Stimulated activated CD8-positive, alpha-beta memory T cell treated with anti-CD3 and anti-CD28 coated beads, Interleukin-12 subunit alpha, Interleukin-12 subunit beta, amount 100 ng/mL, for 4 hours (primary cell): ENCODE data around the gene RDX.
"Not testable (repeated sequence)": the region's sequence is repeated elsewhere in the genome, so short reads cannot be mapped to it uniquely, and the experiment has no call there.

Experiments
- DNase-seq: peaks from one replicate; pipeline ENCODE4 v3.0.0-alpha.2; 2020; ENCODE audit warnings: low read depth

Gene RDX

DNA sequence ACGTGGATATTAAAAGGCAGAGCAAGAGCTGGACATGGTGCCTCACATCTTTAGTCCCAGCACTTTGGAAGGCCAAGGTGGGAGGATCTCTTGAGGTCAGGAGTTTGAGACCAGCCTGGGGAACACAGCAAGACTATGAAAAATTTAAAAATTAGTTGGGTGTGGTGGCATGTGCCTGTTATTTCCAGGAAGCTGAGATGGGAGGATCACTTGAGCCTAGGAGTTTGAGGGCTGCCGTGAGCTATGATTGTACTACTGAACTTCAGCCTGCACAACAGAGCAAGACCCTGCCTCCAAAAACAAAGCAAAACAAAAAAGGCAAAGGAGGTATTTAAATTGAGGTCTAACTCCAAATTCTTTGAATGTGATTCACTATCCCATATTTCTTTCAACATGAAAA is 23.5 kb downstream of the RDX start:
- no peak for DNase-seq

DNA sequence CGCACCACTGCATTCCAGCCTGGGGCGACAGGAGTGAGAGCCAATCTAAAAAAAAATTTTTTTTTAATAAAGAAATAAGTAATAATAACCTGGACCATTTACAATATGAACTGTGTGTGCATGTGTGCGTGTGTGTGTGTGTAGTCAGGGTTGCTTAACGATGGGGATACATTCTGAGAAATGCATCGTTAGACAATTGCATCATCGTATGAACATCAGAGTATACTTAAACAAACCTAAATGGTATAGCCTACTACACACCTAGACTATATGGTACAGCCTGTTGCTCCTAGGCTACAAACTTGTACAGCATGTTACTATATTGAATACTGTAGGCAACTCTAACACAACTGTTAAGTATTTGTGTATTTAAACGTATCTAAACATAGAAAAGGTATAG is 26.4 kb downstream of the RDX start:
- DNase-seq, result no peak

DNA sequence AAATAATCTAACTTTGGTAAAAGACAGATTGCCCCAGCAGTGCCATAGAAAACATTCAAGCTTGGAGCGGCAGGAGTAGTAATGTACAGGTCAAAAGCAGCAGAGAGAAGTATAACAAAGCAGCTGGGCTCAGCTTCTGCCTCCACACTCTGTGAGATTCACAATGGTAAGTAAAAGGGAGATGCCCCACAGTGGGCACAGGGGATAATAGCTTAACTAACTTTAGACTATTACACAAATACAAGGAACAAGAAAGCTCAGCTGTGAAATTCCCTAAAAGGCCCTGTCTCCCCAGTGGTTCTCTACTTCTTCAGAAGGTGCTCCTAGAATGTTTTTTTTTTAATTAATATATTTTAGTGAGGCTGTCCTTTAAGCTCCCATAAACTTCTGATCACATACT is 28.0 kb downstream of the RDX start:
- no peak for DNase-seq

DNA sequence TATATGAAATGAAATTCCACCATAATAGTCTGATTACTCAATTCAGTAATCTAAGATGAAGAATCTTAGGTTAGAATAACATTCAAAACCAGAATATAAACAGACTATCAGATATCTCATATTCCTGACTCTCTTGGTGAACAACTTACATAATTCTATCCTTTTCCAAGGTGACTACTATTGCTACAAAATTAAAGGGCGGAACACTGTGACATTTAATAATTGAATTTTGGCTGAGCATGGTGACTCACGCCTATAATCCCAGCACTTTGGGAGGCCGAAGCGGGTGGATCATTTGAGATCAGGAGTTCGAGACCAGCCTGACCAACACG is 34.4 kb downstream of the RDX start:
- DNase-seq, result no peak

DNA sequence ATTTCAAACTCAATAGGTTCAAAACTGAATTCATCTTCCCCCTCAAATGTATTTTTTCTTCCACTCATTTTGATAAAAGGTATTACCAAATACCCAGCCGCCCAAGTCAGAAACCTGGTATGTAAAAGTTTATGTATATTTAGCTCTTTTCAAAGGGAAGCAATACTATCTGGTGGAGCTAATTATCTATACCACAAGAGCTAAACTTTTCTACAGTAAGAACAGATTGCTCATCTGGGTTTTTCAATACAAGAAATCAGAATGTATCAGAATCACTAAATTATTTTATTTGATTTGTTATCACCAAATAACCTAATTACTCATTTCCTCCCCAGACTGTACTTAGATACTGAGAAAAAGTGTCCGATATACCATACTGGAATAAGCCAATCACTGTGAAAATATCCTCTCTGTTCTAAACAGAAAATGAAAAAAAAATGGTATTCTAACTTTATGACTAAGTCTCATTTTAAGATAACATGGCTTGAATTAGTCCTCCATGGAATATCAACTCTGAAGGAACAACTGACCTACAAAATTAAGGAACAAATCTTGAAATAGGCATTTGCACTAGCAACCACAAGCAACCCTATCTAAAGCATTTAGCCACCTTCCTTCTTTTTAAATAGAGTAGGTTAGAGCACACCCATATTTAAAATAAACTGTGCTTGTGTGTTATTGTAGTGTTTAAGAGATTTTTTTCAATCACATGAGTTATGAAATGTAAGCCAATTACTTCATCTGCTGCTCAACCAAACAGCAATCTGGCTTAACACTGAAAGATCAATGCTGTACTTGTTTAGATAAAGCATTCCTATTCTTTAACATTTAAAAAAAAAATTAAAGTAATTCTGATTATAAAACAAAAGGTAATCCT is 35.0 kb downstream of the RDX start:
- no peak for DNase-seq

DNA sequence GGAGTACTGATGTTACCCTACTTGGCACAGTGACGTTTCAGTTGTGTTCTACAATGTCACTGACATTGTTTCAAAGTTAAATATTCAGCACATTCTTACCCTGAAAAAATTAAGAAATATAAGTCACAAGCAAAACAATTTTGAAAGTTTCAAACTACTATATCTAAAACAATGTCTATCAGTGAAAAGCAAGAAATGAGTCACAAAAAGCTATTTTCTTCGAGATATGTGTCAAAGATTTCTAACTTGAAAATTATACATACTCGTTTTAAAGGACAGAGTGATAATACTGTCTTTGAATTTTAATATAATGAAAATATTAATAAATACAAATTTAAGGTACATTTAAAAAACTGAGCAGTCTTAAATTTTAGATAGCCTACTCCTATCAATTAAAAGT is 42.9 kb downstream of the RDX start:
- no peak for DNase-seq

DNA sequence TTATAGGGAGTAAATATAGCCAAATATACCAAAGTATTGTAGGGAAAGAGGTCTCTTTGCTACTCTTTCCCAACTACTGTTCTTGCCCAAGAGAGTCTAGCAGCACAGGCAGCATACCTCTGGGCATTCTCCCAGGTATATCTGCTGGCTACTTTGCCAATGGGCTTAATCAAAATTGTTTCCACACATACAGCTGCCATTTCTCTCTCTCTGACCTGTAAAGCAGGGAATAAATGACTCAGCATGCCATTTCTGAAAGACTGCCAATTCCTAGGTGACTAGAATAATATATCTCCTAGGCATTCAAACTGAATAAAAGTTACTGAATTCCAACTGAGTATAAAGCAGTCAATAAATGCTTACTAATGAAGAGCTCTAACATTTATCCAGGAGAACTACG is 44.6 kb downstream of the RDX start:
- no peak for DNase-seq

DNA sequence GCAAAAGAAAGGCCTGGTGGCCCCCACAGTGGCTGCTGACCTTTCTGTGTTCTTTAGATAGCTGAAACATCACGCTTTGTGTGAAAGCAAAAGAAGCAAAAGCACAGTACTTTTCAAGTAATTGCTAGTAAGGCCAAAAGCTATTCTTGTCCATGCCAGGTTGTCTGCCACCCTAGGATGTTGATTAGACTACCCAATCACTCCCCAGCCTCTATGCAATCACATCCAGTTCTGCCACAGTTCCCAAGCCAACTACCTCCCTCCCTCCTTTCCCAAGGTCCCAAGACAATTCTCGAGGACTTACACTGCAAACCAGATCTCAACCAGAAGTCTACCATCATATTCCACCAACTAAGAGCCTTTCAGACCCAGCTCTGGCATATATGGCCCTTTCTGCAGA is 46.2 kb downstream of the RDX start:
- no peak for DNase-seq

DNA sequence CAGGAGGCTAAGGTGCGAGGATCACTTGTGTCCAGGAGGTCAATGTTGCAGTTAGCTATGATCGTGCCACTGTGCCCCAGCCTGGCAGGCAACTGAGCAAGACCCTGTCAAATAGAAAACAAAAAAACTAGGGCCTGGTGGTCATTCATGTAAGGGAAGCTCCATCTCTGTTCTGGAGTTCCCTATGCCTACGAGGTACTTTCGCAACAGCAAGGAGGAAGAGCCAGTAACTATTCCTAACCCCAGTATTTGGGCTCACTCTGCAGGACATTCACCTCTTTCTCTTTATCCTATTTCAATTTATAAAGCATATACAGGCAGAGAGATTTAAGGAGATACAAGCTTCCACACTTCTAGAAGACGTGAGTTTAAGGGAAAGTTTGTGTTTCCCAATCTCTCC is 46.6 kb downstream of the RDX start:
- no peak for DNase-seq

DNA sequence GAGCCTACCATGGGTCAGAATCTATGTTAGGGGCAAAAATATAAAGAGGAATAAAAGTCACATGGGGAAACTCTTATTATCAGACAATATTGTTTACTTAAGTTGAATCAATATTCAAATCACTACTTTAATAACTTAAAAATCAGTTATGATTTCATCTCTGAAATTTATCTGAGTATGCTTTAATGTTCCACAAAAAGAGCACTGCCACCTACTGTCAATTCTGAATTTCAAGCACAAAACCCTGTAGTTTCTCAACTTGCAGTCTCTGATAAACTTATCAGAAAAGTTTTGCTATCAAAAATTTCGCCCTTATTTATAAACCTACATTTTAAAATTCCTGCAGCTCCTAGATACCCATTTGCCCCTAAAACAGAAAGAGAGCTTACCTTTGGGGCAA is 47.3 kb downstream of the RDX start:
- DNase-seq, result no peak

DNA sequence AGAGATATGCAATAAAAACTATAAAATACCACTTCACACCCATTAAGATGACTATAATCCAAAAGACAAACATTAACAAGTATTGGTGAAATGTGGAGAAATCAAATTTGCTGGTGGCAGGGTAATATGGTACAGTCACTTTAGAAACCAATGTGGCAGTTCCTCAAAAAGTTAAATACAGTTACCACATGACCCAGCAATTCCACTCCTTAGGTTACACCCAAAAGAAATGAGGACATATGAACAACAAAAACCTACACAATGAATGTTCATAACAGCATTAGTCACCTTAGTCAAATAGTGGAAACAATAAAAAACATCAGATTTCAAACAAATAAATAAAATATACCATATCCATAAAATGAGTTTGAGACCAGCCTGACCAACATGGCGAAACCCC is 52.6 kb downstream of the RDX start:
- DNase-seq, result no peak

DNA sequence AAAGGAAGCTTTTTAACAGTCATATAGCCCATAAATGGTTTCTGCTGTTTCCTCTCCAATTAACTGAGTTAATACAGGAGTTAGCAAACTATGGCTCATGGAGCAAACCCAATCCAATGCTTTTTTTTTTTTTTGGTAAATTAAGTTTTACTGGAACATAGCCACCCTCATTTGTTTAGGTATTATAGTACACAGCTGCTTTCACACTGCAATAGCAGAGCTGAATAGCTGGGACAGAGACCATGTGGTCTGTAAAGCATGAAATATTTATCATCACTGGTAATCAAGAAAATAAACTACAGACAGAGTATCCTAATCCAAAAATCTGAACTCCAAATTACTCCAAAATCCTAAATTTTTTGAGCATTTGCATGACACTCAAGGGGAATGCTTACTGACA is 53.7 kb downstream of the RDX start:
- no peak for DNase-seq

DNA sequence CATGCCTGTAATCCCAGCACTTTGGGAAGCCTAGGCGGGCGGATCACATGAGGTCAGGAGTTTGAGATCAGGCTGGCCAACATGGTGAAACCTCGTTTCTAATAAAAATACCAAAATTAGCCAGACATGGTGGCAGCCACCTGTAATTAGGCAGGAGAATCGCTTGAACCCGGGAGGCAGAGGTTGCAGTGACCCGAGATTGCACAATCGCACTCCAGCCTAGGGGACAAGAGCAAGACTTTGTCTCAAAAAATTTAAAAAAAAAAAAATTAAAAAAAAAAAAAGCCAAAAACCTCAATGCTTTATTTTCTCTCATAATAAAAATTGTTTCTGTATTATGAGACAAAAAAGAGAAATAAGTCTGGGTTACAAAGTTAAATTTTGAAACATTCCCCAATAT is 54.2 kb downstream of the RDX start:
- no peak for DNase-seq

DNA sequence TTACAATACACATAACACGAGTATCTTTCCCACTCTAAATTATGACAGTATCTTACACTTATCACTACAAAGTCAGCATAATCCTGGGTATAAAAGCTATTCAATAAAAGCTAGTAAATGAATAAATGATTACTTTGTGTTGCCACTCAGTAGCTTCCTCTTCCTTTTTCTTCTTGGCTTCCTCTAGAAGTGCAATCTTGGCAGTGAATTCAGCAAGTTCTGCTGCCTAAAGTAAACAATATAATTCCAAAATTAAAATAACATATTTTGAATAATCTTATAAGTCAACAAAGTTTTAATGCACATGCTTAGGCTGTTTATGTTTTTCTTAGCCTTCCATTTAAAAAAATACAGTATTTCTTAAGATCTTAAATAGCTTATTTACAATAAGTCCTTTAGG is 60.4 kb downstream of the RDX start:
- DNase-seq, result no peak

DNA sequence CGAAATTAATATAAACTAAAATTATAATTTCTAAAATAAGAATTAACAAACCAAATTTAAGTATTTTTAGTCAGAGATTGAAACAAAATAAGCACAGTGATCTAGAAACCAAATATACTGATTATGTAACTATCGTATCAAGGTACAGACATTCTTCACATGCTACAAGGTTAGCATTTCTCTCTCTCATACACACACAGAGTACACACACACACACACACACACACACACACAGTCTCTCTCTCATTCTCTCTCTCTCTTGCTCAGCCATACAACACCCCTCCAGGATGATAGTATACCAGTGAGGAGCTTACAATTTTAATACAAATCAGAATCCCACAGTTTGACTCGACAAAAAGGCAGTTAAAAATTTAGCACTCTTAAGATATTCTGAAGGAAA is 66.0 kb downstream of the RDX start:
- DNase-seq, result no peak

DNA sequence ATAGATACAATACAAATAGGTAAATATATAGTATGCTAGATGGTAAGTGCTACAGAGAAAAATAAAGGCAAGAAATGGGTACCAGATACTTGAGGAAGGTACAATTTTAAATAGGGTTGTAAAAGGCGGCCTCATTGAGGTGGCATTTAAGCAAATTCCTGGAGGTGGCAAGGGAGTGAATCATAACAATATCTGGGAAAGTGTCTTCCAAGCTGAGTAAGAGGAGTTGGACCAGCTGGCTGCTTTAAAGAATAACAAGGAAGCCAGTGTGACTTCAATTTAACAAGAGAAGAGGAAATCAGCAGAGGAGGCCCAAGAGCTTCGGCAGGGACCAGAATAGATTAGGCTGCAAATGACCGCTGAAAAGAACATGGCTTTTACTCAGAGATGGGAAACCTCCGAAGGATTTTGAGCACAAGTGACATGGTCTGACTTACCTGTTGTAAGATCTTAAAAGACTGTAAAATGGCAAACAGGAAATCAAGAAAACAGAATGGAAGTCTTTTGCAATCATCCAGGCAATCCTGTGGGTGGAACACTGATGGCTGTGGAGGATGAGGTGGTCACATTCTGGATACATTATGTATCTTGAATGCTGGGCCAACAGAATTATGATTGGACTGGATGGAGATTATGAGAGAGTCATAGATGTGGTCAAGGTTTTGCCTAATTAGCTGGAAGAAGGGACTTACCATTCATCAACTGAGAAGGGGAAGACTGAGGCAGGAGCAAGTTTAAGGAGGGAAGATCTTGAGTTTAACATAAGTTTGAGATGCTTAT is 77.2 kb downstream of the RDX start:
- DNase-seq, result no peak

DNA sequence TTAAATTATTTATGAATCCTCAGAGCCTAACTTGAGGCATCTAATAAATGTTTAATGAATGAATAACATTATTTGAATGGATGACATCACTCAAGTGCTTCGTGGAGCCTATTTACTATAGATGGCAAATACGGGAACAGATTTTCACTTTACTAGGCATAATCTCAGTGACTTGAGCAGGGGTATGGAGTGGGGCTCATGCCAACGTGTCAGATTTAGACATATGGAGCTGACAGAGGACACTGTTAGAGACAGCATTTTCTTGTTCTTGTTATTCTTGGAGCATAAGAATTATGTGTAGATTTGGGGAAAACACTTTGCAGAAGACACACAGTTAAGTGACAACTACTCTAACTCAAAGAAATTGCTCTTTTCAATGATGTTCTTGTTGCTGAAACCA is 78.5 kb downstream of the RDX start:
- DNase-seq, result no peak

DNA sequence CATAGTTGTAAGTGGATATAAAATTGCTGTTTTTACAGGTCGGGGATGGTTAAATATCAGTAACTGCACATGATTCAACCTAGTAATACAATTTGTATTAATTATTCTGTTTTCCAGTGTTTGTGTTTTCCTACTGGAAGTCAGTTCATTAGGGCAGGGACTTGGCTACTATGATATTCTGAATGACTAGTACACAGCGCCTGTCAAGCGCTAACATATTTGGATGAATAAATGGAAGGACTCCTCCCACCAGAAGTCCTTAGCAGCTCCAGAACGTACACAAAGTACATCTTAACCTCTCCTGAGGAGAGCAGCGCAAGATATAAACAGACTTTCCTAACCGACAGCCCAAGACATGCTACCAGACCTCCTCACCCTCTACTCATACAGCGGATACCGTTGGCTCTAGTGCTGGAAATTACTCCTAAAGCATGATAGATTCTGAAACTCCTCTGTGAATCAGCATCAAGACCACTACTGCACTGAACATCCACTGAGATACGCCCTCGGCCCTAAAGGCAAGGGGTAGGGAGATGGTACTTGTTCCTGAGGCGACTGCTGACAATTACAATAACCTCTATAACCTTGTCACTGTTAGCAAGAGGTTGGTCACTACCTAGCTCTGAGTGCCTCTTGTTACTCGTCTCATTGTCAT is 79.1 kb downstream of the RDX start:
- DNase-seq, result no peak

DNA sequence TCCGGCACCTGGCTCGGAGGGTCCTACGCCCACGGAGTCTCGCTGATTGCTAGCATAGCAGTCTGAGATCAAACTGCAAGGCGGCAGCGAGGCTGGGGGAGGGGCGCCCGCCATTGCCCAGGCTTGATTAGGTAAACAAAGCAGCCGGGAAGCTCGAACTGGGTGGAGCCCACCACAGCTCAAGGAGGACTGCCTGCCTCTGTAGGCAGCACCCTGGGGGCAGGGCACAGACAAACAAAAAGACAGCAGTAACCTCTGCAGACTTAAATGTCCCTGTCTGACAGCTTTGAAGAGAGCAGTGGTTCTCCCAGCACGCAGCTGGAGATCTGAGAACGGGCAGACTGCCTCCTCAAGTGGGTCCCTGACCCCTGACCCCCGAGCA is 87.1 kb downstream of the RDX start:
- DNase-seq, result not testable (repeated sequence)

DNA sequence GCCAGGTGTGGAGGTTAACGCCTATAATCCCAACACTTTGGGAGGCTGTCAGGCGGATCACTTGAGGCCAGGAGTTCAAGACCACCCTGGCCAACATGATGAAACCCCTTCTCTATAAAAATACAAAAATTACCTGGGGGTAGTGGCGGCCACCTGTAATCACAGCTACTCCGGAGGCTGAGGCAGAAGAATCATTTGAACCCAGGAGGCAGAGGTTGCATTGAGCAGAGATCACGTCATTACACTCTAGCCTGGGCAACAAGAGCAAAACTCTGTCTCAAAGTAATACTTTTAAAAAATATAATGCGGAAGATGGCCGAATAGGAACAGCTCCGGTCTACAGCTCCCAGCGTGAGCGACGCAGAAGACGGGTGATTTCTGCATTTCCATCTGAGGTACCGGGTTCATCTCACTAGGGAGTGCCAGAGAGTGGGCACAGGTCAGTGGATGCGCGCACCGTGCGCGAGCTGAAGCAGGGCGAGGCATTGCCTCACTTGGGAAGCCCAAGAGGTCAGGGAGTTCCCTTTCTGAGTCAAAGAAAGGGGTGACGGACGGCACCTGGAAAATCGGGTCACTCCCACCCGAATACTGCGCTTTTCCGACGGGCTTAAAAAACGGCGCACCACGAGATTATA is 87.6 kb downstream of the RDX start:
- not testable (repeated sequence) for DNase-seq

DNA sequence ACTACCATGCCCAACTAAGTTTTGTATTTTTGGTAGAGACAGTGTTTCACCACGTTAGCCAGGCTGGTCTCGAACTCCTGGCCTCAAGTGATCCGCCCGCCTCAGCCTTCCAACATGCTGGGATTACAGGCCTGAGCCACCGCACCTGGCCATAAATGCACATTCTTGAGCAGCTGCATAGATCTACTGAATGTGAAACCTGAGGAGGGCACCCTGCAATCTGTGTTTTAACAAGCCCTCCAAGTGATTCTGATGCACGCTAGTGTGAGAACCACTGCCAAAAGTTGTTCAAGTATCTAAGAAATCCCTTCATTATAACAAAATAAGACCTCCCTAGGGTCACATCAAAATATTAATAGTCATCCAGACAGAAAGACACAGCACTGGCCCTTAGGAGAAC is 89.3 kb downstream of the RDX start:
- DNase-seq, result no peak

DNA sequence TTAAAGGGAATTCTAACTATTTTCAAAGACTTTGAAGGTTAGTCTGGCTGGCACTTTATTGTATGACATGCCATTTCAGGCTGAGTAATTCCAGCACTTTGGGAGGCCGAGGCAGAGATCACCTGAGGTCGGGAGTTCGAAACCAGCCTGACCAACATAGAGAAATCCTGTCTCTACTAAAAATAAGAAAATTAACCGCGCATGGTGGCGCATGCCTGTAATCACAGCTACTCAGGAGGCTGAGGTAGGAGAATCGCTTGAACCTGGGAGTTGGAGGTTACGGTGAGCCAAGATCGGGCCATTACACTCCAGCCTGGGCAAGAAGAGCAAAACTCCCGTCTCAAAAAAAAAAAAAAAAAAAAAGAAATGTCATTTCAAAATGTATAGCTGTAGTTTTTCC is 95.6 kb downstream of the RDX start:
- DNase-seq, result no peak

DNA sequence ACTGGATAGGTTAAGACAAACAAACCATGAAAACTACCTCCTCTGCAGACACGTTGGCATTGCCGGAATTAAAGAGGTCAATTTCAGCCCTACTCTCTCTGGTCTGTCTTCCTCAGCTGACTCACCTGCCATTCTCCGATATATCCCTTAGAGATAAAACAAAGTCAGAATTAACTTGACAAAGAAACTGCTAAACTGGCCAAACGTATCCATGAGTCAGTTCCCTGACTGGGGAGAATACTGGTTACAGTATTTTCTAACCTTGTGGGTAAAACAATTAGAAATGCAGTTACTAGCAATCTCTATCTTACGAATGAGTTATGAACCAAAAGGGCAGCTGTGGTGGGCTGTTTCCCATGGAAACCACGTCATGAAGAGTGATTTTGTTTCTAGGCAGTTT is 96.2 kb downstream of the RDX start:
- no peak for DNase-seq
